NCI-H1105 treated with DMSO at 0.1 percent for 48 hours (cell line): ENCODE results near the gene ATXN7L2.

Experiments
- DNase-seq: peaks from one replicate; lab custom pipeline; 2025; lab: John Stamatoyannopoulos, UW

Gene ATXN7L2

DNA sequence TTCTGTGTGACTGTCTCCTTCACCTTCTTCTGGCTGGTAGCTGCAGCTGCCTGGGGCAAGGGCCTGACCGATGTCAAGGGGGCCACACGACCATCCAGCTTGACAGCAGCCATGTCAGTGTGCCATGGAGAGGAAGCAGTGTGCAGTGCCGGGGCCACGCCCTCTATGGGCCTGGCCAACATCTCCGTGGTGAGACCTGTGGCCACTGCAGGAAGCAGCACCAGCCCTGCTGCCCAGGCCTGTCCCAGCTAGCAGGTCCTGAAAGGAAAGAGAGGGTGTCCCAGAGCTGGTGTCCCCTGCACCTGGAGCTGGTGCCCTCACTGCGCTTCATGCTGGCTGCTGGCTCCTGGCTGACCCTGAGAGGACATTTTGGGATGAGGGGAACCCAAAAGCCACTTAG is 5.9 kb upstream of the ATXN7L2 start:
- DNase-seq = no peak

GRCh38 chr1:109478806-109479205 is 4.9 kb upstream of the ATXN7L2 start:
- DNase-seq = no peak

GRCh38 chr1:109479311-109479710 is 4.4 kb upstream of the ATXN7L2 start:
- no peak for DNase-seq

DNA sequence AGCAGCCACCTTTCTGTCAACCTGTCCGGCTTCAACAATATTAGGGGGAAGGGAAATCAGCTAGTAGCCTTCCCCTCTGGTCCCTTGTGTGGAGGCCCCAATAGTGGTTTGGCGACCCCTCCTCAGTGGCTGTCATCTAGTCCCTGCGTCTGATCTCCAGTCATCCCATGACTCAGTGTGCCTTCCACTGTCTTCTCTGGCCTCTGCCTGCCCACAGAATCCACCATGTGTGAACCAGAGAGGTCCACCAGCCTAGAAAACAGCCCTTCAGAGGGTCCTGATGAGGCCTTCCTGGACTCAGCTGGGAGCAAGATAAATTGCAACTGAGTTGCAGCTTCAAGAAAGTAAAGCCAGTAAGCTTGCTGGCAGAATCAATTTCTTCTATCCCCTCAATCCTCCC is 3.8 kb upstream of the ATXN7L2 start:
- no peak for DNase-seq

- no peak for DNase-seq
These were observed 2.1 kb upstream of the ATXN7L2 start for GRCh38 chr1:109481646-109482045.

DNA sequence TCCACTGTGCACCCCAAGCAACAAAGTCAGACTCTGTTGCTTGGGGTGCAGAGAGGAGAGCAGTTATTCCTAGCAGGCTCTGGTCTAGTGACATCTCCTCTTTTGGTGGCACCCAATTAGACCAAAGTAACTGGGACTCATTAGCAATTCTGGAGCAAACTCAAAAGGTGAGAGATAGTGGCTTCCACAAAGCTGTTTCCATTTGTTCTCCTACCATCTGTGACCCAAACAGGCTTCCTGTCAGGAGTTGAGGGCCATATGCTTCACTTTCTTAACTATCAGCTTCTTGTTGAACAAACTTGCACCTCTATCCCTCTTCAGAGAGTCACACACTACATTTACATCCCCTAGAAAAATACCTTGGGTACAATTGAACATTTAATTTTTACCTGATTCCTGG is 1.5 kb upstream of the ATXN7L2 start:
- no peak for DNase-seq

- peak; percentile 80 for DNase-seq
These were observed 674 bp upstream of the ATXN7L2 start for GRCh38 chr1:109482791-109483671.

GRCh38 chr1:109484519-109484975 is 842 bp downstream of the ATXN7L2 start:
- peak; percentile 47 for DNase-seq

DNA sequence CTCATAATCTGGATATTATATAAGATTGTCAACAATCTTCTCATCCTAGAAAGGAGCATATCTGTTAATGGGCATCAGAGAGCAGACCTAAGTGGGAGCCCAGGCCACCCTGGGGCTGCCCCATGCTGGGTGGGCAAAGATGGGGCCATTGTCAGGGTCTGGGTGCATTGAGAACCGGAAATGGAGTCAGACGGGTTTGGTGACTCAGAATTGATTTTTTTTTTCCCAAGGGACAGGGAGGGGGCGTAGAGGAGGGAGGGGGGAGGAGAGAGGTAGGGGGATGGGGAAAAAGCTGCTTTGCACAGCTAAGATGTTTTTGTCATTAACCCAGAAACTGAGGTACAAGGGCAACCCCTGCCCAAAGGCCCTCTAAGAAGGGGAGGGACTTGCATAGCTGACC is 1.3 kb downstream of the ATXN7L2 start:
- no peak for DNase-seq

DNA sequence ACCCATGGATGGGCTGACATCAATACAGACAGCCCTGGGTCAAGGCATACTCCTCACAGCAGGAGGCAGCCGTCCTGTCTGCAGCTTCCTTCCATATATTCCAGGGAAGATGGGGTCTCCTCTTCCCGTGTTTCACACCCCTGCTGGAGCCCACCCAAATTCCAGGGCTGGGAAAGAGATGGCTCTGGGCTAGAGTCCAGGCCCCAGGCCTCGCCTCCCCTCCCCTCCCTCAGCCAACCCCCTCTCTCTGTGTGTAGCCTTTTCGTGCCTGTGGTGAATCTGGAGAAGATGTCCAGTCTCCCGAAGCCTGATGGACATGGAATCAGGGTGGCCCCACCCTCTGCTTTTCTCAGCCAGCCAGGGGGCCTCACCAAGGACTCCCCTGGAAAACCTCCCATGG is 3.6 kb downstream of the ATXN7L2 start:
- no peak for DNase-seq

- DNase-seq = no peak
These were observed 4.5 kb downstream of the ATXN7L2 start for GRCh38 chr1:109488201-109488600.

DNA sequence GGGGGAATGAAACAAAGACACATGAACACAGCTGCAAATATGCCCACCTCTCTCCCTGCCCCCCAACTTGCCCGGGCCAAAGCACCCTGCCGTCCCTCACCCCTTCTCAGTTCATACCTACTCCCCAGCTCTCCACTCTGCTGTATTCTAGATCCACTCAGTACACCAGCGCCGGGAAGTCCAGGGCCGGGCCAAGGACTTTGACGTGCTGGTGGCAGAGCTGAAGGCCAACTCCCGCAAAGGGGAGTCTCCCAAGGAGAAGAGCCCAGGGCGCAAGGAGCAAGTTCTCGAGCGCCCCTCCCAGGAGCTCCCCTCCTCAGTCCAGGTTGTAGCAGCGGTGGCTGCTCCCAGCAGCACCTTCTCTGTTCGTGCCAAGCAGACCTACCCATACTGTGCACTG is 5.0 kb downstream of the ATXN7L2 start:
- no peak for DNase-seq

DNA sequence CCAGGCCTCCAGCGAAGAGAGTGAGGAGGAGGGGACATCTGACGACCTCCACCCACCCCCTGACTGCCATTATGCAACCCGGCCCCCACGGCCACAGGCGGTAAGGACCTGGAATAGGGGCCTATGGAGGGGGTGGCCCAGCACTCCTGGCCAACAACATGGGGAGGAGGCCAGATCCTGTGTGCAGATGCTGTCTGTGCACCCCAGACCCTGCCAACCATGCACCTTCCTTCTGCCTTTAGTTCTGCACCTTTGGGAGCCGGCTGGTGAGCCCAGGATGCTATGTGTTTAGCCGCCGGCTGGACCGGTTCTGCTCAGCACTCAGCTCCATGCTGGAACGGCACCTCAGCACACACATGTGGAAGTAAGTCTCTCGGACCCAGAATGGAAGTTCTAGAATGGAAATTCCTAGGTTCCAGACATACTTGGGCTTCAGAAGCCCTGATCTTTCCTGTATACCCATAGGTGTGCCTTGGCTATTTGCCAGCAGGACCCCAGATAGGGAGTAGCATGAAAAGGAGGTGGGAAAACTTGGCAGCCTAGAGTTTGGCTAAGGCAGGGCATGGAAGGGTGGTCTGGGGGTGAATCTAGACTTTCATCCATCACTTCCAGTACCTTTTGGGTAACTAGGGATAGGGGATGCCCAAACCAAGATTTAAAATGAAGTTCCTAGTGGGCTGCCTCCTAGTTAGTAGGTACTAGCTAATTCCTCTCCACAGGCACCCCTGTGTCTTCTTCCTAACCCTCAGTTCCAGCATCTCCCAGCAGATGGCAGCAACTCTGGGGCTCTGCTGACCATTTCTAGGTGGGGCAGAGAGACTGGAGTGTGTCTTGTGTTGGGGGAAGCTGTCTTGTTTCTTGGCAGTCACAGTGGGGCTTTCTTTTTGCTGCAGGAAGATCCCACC is 6.6 kb downstream of the ATXN7L2 start:
- peak; percentile 41 for DNase-seq

DNA sequence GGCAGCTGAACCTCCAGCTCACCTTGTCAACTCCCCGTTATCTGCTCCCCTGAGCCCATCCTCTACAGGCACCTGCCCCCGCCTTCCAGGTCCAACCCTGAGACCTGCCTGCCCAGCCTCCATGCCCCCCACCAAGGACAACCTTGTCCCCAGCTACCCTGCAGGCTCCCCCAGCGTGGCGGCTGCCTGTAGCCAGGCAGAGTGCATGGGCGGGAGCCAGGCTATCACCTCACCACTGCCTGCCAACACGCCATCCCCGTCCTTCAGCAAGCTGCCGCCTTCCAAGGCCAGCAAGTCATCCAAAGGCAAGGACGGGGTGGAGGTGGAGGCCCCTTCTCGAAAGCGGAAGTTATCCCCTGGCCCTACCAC is 7.2 kb downstream of the ATXN7L2 start:
- no peak for DNase-seq

DNA sequence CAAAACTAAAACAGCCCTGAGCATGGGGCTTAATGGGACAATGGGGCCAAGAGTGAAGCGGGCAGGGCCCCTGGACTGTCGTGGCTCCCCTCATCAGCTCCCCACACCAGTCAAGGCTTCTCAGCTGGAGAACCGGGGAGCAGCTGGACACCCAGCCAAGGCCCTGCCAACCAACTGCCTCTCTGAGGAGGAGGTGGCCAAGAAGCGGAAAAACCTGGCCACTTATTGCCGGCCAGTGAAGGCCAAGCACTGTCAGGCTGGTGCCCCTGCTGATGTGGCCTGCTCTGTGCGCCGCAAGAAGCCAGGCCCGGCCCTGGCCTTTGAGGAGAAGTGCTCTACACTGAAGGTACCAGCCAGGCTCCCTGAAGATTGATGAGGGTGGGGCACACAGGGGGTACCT is 7.7 kb downstream of the ATXN7L2 start:
- no peak for DNase-seq

- DNase-seq = no peak
These were observed 9.1 kb downstream of the ATXN7L2 start for GRCh38 chr1:109492779-109493178.

DNA sequence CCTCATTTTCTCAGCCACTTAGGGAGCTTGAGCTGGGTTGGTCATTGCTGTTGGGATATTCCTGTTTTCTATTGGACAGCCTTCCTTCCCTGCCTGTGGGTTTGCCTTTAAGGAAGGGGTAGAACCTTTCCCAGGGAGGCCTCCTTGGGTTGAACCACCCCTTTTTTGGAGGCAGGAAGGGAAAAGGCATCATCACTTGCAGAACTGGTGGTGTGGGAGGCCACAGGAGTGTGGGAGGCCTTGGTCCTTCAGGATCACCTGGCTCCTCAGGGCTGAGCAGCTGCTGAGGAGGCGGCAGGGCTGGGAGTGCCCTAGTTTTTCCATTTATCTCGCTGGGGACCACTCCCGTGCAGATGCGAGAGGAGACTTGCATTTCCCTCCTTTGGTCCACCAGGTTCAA is 9.5 kb downstream of the ATXN7L2 start:
- DNase-seq = no peak

- peak; percentile 87 for DNase-seq
These were observed 10.3 kb downstream of the ATXN7L2 start, which contains the start of gene CYB561D1 for GRCh38 chr1:109493805-109494539. Gene CYB561D1 (plus strand): TSS chr1:109494094. CDS start chr1:109494140, 46 bp downstream.

- no peak for DNase-seq
These were observed 12.0 kb downstream of the ATXN7L2 start for GRCh38 chr1:109495738-109496137.

- no peak for DNase-seq
These were observed 13.9 kb downstream of the ATXN7L2 start for GRCh38 chr1:109497449-109498160.

GRCh38 chr1:109498161-109498801 is 14.6 kb downstream of the ATXN7L2 start:
- peak; percentile 40 for DNase-seq
